Activated CD4-positive, alpha-beta T cell treated with anti-CD3 and anti-CD28 coated beads for 4 hours (primary cell): ENCODE results near the gene FAM228A.
"Not testable (repeated sequence)": the region's sequence is repeated elsewhere in the genome, so short reads cannot be mapped to it uniquely, and the experiment has no call there.

Source experiments
- DNase-seq, 2 donors: peaks; one replicate each; pipeline ENCODE4 v3.0.0-alpha.2; 2020

The FAM228A gene

GRCh38 chr2:24191848-24192247 lies 17.0 kb downstream of the FAM228A start:
- no peak for DNase-seq

DNA sequence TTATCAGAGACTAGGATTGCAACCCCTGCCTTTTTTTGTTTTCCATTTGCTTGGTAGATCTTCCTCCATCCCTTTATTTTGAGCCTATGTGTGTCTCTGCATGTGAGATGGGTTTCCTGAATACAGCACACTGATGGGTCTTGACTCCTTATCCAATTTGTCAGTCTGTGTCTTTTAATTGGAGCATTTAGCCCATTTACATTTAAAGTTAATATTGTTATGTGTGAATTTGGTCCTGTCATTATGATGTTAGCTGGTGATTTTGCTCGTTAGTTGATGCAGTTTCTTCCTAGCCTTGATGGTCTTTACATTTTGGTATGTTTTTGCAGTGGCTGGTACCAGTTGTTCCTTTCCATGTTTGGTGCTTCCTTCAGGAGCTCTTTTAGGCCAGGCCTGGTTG lies 22.4 kb downstream of the FAM228A start:
- not testable (repeated sequence) for DNase-seq

- no peak for DNase-seq
Observed at GRCh38 chr2:24199968-24200590, 25.2 kb downstream of the FAM228A start.

DNA sequence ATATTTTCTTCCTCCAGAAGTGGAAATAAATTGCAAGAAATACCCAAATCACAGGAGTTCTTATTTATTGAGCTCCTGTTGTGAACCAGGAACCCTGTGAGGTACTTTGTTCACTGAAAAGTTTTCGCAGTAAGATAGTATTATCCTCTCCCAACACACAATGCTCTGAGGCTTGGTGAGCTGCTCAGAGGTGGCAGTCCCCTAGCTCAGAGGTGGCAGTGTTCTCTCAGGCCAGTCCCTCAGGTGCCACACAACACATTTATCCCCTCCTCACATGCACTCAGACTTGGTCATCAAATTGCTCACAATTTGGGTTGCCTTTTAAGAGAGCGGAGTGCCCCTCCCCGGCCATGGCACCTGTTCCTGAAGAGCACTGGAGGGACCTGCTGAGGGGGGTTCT lies 25.9 kb downstream of the FAM228A start:
- DNase-seq = no peak

DNA sequence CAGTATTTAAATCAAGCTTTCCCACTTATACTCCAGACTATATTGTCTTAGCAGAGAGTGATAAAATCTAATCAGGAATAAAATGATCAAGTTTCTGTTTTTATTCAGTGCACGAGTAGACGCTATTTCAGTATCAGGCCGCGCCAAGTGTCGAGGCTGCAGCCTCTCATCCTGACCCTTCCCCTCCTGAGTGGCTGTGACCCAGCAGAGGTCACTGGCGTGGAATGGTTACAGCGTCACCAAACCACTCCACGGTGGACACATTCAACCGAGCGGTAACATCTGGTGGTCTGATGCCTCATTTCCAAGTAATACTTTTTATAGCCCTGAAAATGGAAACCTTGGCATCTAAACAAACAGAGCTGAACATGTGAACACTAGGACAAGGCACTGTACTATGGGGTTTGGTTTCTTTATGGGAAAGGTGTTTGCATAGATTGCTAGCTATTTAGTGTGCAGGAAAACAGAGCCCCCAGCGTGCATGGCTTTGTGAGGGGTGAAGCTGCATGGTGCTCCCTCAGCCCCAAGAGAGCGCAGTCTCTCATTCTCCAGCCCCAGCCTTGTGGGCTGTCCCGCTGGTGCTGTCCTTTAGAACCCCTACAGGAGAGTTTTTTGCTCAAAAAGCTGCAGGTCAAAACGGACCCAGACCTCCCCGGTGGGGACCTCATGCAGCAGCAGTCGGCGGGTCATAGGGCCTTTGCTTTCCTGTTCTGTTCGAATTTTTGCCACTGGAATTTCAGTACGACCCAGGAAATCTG lies 28.4 kb downstream of the FAM228A start:
- DNase-seq = no peak

DNA sequence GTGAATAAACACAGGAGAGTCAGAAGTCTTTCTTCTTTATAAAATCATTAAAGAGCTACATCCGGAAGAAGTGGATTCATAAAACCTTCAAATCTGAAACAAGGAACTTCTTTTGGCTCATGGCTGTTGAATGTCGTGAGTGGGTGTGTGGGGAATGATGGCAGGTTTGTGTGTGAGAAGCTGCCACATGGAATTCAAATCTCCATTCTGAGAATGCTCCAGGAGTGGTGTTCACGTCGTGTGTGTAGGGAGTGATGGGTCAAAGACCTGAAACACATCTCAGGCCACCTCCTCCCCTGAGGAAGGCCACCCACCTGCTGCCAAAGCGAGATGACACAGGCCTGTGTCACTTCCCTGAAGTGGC lies 28.9 kb downstream of the FAM228A start:
- no peak for DNase-seq

DNA sequence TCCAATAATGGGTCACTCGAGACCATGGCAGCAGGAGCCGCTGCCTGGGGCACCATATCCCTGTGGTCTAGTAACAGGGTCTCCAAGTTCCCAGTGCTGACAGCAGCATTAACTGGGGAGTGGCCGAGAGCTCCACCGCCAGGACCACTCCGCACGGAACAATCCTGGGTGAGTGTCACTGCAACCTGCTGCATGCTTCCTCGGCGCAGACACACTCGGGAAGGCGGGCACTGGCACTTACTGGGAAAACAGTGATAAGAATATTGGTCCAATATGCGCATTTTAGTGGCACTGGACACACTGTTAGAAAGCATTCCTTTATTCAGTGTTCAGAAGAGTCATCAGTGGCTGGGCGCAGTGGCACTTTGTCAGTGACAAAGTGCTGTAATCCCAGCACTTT lies 29.7 kb downstream of the FAM228A start:
- DNase-seq = no peak

DNA sequence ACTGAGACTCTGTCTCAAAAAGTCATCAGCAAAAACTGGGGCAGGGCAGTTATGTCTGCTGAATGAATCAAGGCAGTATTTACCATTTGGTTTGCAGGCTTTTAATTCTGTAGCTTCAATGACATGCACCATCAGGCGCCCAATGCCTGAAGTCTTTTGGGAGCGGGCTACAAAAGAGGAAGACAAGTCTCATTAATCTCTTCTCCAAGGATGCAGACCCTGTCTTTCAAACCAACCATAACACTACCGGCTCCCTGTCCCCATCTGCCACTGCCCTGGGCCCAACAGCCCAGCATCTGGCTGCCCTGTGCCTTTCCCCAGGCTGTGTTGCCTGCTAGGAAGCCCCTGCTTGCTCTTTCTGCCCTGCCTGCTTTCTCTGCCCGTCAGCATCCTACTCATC lies 30.3 kb downstream of the FAM228A start:
- no peak for DNase-seq

GRCh38 chr2:24206242-24206641 lies 31.4 kb downstream of the FAM228A start:
- no peak for DNase-seq

GRCh38 chr2:24206714-24207113 lies 31.9 kb downstream of the FAM228A start:
- no peak for DNase-seq

- no peak for DNase-seq
Observed at GRCh38 chr2:24207359-24207758, 32.5 kb downstream of the FAM228A start.

- no peak for DNase-seq
Observed at GRCh38 chr2:24208490-24208889, 33.6 kb downstream of the FAM228A start.

- no peak for DNase-seq
Observed at GRCh38 chr2:24209389-24210105, 34.7 kb downstream of the FAM228A start.

DNA sequence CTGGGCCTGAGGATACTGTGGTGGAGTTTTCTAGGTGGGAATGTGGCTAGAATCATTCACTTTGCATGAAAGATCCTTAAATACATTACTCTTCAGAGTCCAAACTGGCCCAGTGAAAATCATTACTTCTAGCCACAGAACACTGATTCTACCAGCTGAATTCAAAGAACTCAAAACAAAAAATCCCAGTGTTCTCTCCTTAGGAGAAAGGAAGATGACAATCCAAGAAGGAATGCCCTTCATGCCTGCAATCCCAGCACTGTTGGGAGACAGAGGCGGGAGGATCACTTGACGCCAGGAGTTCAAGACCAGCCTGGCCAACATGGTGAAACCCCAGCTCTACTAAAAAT lies 35.2 kb downstream of the FAM228A start:
- no peak for DNase-seq

- DNase-seq = no peak
Observed at GRCh38 chr2:24210723-24211122, 35.9 kb downstream of the FAM228A start.

GRCh38 chr2:24211408-24211807 lies 36.6 kb downstream of the FAM228A start:
- DNase-seq = no peak

- no peak for DNase-seq
Observed at GRCh38 chr2:24214880-24215279, 40.0 kb downstream of the FAM228A start.

DNA sequence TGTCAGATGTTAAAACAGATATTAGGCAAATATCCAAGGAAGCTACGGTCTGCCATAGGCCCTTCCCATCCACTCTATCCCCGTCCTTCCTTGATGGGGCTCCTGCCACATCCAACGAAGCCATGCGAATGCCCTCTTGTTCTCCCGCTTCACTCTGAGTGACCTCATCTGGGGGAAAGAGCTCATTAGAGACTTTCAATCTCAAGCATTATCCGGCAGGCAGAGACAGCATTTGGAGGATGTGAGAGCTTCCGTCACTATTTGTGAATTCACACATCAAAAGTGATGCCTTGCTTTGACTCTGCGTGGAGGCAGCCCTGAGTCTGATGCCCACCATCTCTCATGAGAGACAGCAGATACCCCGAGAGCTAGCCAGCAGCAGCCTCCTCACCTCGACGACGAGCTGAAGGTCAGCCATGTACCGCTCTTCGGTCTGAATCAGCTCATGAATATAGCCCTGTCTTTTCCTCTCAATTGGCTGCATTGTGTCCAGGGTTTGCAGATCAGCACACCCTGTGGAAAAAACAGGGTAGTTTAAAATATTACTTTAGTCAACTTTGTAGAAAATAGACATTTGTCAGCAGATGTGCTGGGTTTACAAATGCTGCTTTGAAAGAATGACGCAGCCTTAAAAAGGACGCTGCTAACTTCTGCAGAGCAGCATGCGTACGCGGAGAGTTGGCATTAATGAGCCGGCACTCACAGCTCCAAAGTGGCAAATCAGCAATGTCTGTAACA lies 45.9 kb downstream of the FAM228A start:
- DNase-seq = no peak

DNA sequence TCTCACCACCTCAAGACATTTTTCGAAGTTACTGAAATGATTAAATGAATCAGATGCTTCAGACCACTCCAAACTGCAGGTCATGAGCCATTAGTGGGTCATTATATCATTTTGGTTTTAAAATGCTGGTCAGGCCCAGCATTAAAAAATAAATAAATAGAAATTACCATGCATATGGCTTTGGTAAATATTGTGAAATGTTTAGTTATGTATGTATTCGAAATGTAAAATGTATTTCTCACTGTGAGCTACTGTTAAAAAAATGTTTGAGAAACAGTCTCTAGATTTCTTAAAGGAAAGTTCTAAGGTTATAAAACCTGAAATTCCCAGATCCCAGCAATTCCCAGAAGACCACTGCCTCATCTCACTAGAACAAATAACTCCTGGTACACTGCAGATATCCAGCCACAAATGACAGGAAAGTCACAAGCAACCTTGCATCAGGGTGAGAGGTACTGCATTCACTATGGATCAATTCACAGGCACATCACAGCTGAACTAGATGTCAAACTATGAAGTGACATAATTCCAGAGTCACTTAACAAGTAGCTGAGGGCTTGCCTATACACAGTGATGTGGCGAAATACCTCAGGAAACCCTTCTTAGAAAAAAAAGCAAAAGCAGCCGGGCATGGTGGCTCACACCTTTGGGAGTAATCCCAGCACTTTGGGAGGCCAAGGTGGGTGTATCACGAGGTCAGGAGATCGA lies 46.6 kb downstream of the FAM228A start:
- DNase-seq = no peak

DNA sequence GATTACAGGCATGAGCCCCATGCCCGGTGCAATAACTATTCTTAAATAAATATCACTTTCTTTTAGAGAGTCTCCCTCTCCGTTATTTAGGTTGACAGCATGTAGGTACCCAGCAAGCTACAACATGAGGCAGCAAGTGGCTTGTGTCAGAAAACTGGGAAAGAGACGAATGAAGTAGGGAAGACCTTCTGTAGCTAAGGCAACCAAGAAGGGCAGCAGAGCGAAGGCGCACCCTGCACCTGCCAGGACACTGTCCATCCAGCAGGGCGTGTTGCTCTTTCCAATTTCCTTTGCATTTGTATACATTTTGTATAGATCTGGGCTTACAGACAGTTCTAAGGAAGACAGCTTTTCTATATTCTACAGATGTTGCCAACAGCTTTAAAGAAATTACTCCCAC lies 48.1 kb downstream of the FAM228A start:
- DNase-seq = no peak

DNA sequence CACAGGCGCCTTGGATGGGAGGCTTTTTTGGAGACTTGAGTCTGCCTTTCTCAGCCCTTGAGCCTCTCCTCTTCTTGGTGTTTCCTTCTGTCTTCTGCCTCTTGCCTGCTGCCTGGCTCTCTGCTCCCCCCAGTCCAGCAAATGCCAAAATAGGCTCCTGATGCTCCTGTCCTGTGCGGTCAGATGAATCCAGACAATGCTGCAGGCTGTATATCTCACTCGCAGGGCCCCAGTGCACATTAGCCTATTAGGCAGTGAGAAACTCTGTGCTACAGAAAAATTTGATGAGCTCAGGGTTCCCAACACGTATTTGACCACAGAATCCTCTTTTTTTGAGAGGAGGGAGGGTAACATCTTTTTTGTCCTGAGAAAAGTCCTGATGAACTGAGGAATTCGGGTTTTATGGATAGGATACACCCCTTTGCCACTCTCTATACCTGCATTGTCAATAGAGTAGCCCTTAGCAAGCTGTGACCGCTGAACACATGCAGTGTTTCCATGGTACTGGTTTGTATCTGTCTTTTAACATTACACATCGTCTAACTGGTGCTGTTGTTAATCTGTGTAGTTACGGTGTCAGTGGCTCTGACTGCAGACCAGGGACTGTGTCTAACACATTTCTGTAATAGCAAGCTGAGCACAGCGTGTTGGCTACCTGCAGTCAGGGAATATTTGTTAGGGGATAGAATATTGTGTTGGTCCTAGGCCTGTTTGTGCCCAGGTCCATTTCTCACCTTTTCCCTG lies 50.8 kb downstream of the FAM228A start:
- no peak for DNase-seq

- DNase-seq = no peak
Observed at GRCh38 chr2:24228470-24228869, 53.6 kb downstream of the FAM228A start.
